Astrocyte of the spinal cord (primary cell): ENCODE results near the gene PPIC.

ENCODE experiments used
- DNase-seq: peaks from one replicate; pipeline ENCODE4 v3.0.0; 2011; ENCODE audit warnings: low read depth, low spot score
- H3K4me3 ChIP-seq: 2 replicates; pipeline ENCODE4 v1.5.1; 2011; ENCODE audit warnings: low read depth, mild to moderate bottlenecking, low read length, moderate library complexity
- CTCF ChIP-seq: IDR thresholded peaks from 2 replicates; pipeline ENCODE4 v1.5.1; 2012; ENCODE audit warnings: low read depth, mild to moderate bottlenecking, low read length, inconsistent platforms
- in situ Hi-C: cut with HindIII; loops from 2 replicates; pipeline ENCODE4 v1.10.0; 2017; ENCODE audit warnings: low sequenced_read_pairs

PPIC gene

GRCh38 chr5:123044926-123045617, 8.5 kb upstream of the PPIC start:
- TF ChIP-seq CTCF, result no peak
- in situ Hi-C loops, result no loop called here
- no peak for DNase-seq
- H3K4me3 ChIP-seq, result no peak overlapping the region

- DNase-seq, result no peak
- H3K4me3 ChIP-seq, result no peak overlapping the region
- in situ Hi-C loops, result no loop called here
- TF ChIP-seq CTCF, result no peak
These were observed 3.1 kb upstream of the PPIC start for GRCh38 chr5:123039673-123040072.

GRCh38 chr5:123037104-123037418, 536 bp upstream of the PPIC start:
- H3K4me3 ChIP-seq, result peak overlapping the region; percentile 59
- TF ChIP-seq CTCF, result no peak
- no peak for DNase-seq
- in situ Hi-C loops, result no loop called here

GRCh38 chr5:123035918-123036390, 571 bp downstream of the PPIC start:
- peak overlapping the region; percentile 59 for H3K4me3 ChIP-seq
- no peak for TF ChIP-seq CTCF
- in situ Hi-C loops, result no loop called here
- peak; percentile 49 for DNase-seq

GRCh38 chr5:123035360-123035917, 1.1 kb downstream of the PPIC start:
- in situ Hi-C loops, result no loop called here
- no peak for TF ChIP-seq CTCF
- peak overlapping the region; percentile 59 for H3K4me3 ChIP-seq
- DNase-seq, result peak; percentile 25

- in situ Hi-C loops, result no loop called here
- DNase-seq, result no peak
These were observed 3.3 kb downstream of the PPIC start for GRCh38 chr5:123033157-123033671.

More at GRCh38 chr5:123033157-123033671, 3.3 kb downstream of the PPIC start:
- no peak for TF ChIP-seq CTCF
- no peak overlapping the region for H3K4me3 ChIP-seq
